GM12891 (cell line): ENCODE measurements around the gene TESK2.

Source experiments
- POLR2A ChIP-seq: IDR thresholded peaks from 2 replicates; pipeline ENCODE4 v1.6.1; 2011; ENCODE audit warnings: low read depth, low read length, control low read depth
- POLR2AphosphoS5 ChIP-seq: IDR thresholded peaks from 2 replicates; pipeline ENCODE4 v1.6.1; 2011; ENCODE audit warnings: low read depth, low read length, control low read depth
- SPI1 ChIP-seq: IDR thresholded peaks from 2 replicates; pipeline ENCODE4 v1.6.1; 2011; ENCODE audit warnings: low read depth, low read length, control low read depth

GRCh38 chr1:45414746-45415145 lies 76.2 kb downstream of the TESK2 start:
- TF ChIP-seq POLR2A: no peak
- TF ChIP-seq POLR2AphosphoS5: no peak
- TF ChIP-seq SPI1: no peak
